ENCODE results near the gene RUNX2. TPM values are rescaled to one million over a fixed set of nuclear protein-coding genes. Genes with fewer than 3 reads are reported as not detected.
A peak's percentile ranks its signal among the peaks of the same experiment; 100 is the strongest.

The RUNX2 gene
- total and polyA plus RNA-seq, 9 of the 15 experiments (the other 6 are each of a cell fraction or from before 2014, with no cell fraction given): 0.29 to 1.00 (median 0.43) TPM

GRCh38 chr6:45436544-45437438 is 108.7 kb downstream of the RUNX2 start (continued):
- TF ChIP-seq GABPA (tag; conservative IDR thresholded peaks at IDR 0.05; ENCODE audit: low read depth) (peak; percentile 22; the same call in 1 of the 2 replicates), ZNF316 (IDR thresholded peaks at IDR 0.05) (peak; percentile 70), E2F5 (CRISPR knock-in tag; IDR thresholded peaks at IDR 0.05) (no peak), CREB5 (CRISPR knock-in tag; IDR thresholded peaks at IDR 0.05) (0 out of 2 replicates have a peak, but pooled peaks have one; percentile 23), THAP12 (CRISPR knock-in tag; IDR thresholded peaks at IDR 0.05) (no peak), ZFPM2 (CRISPR knock-in tag; IDR thresholded peaks at IDR 0.05) (no peak), MYBL2 (IDR thresholded peaks at IDR 0.05; ENCODE audit: low read depth) (peak; percentile 84), MYBL2 (CRISPR knock-in tag; IDR thresholded peaks at IDR 0.05; ENCODE audit: borderline replicate concordance) (no peak), HLTF (IDR thresholded peaks at IDR 0.05) (no peak), ZNF764 (CRISPR knock-in tag; IDR thresholded peaks at IDR 0.05; ENCODE audit: low read depth) (no peak), RFX5 (IDR thresholded peaks at IDR 0.05; ENCODE audit: low read depth, low read length) (no peak), NFATC3 (IDR thresholded peaks at IDR 0.05) (no peak), CREM (IDR thresholded peaks at IDR 0.05; ENCODE audit: low read depth) (peak; percentile 72), ZNF780A (CRISPR knock-in tag; IDR thresholded peaks at IDR 0.05) (no peak), TAF1 (IDR thresholded peaks at IDR 0.05; ENCODE audit: control insufficient read depth, extremely low read depth, insufficient read depth, low read length, severe bottlenecking) (no peak), ZNF143 (CRISPR knock-in tag; IDR thresholded peaks at IDR 0.05) (no peak), TRIM24 (IDR thresholded peaks at IDR 0.05) (peak; percentile 48 to 52; a peak in 2 of 4 replicates), FOXK2 (conservative IDR thresholded peaks at IDR 0.05 in 1 of 2, IDR thresholded peaks at IDR 0.05 in 1 of 2; ENCODE audit: low read depth in 2 of 2) (no peak), PHB2 (IDR thresholded peaks at IDR 0.05; ENCODE audit: low read depth) (no peak), SMARCC2 (IDR thresholded peaks at IDR 0.05; ENCODE audit: low read depth) (peak; percentile 78; the same call in 1 of the 2 replicates)

Measured in K562 (cell line).